ENCODE measurements around the gene BCL2.

GRCh38 chr18:63313396-63313917, 6.1 kb downstream of the BCL2 start:
- no peak for TF ChIP-seq CTCF (IDR thresholded peaks at IDR 0.05)
- TF ChIP-seq POLR2A (IDR thresholded peaks at IDR 0.05): no peak
- TF ChIP-seq EP300 (IDR thresholded peaks at IDR 0.05): no peak

Measured in ovary (tissue), 3 donors.